ENCODE results near the gene CORO1C.

Gene CORO1C

GRCh38 chr12:108676707-108677106 lies 54.6 kb downstream of the CORO1C start:
- peaks cover 10% of the 10 kb centered on the region for H3K36me3 ChIP-seq (ENCODE audit: control insufficient read depth, insufficient read depth, low read length)
- WGBS, 2 experiments, result 88 to 97% methylated on average over 4 to 5 of the region's 5 CpGs
- H3K27ac ChIP-seq (ENCODE audit: insufficient read depth, low read depth, low read length, poor library complexity, severe bottlenecking), result no peak overlapping the region
- no peaks in the 10 kb centered on the region for H3K27me3 ChIP-seq (ENCODE audit: control insufficient read depth, insufficient read depth, low read length, poor library complexity, severe bottlenecking)
- no peaks in the 10 kb centered on the region for H3K9me3 ChIP-seq (ENCODE audit: control insufficient read depth, low read length)
- no peak overlapping the region for H3K4me3 ChIP-seq (ENCODE audit: insufficient read depth, low read depth, low read length)
- no peaks in the 10 kb centered on the region for H3K4me1 ChIP-seq (ENCODE audit: control insufficient read depth, insufficient read depth, low read length)

GRCh38 chr12:108675792-108676191 lies 55.5 kb downstream of the CORO1C start:
- no peak overlapping the region for H3K4me3 ChIP-seq (ENCODE audit: insufficient read depth, low read depth, low read length)
- WGBS, 2 experiments, result 95 to 97% methylated on average over 4 of the region's 4 CpGs
- no peaks in the 10 kb centered on the region for H3K27me3 ChIP-seq (ENCODE audit: control insufficient read depth, insufficient read depth, low read length, poor library complexity, severe bottlenecking)
- H3K9me3 ChIP-seq (ENCODE audit: control insufficient read depth, low read length), result no peaks in the 10 kb centered on the region
- no peaks in the 10 kb centered on the region for H3K4me1 ChIP-seq (ENCODE audit: control insufficient read depth, insufficient read depth, low read length)
- no peak overlapping the region for H3K27ac ChIP-seq (ENCODE audit: insufficient read depth, low read depth, low read length, poor library complexity, severe bottlenecking)
- H3K36me3 ChIP-seq (ENCODE audit: control insufficient read depth, insufficient read depth, low read length), result peaks cover 10% of the 10 kb centered on the region

GRCh38 chr12:108672054-108672453 lies 59.3 kb downstream of the CORO1C start:
- 93 to 94% methylated on average over 3 of the region's 3 CpGs for WGBS, 2 experiments
- Histone ChIP-seq H3K4me1 (ENCODE audit: control insufficient read depth, insufficient read depth, low read length) (peaks cover 2% of the 10 kb centered on the region), H3K4me3 (ENCODE audit: insufficient read depth, low read depth, low read length) (no peak overlapping the region), H3K36me3 (ENCODE audit: control insufficient read depth, insufficient read depth, low read length) (peaks cover 5% of the 10 kb centered on the region), H3K27ac (ENCODE audit: insufficient read depth, low read depth, low read length, poor library complexity, severe bottlenecking) (no peak overlapping the region), H3K27me3 (ENCODE audit: control insufficient read depth, insufficient read depth, low read length, poor library complexity, severe bottlenecking) (no peaks in the 10 kb centered on the region), H3K9me3 (ENCODE audit: control insufficient read depth, low read length) (no peaks in the 10 kb centered on the region)

GRCh38 chr12:108671110-108671509 lies 60.2 kb downstream of the CORO1C start:
- Histone ChIP-seq H3K27me3 (ENCODE audit: control insufficient read depth, insufficient read depth, low read length, poor library complexity, severe bottlenecking) (no peaks in the 10 kb centered on the region), H3K4me1 (ENCODE audit: control insufficient read depth, insufficient read depth, low read length) (peaks cover 10% of the 10 kb centered on the region), H3K4me3 (ENCODE audit: insufficient read depth, low read depth, low read length) (no peak overlapping the region), H3K36me3 (ENCODE audit: control insufficient read depth, insufficient read depth, low read length) (peaks cover 4% of the 10 kb centered on the region), H3K27ac (ENCODE audit: insufficient read depth, low read depth, low read length, poor library complexity, severe bottlenecking) (no peak overlapping the region), H3K9me3 (ENCODE audit: control insufficient read depth, low read length) (no peaks in the 10 kb centered on the region)
- 82 to 87% methylated on average over 3 of the region's 3 CpGs for WGBS, 2 experiments

GRCh38 chr12:108670066-108670631 lies 61.2 kb downstream of the CORO1C start:
- Histone ChIP-seq H3K36me3 (ENCODE audit: control insufficient read depth, insufficient read depth, low read length) (no peaks in the 10 kb centered on the region), H3K27ac (ENCODE audit: insufficient read depth, low read depth, low read length, poor library complexity, severe bottlenecking) (no peak overlapping the region), H3K27me3 (ENCODE audit: control insufficient read depth, insufficient read depth, low read length, poor library complexity, severe bottlenecking) (no peaks in the 10 kb centered on the region), H3K4me1 (ENCODE audit: control insufficient read depth, insufficient read depth, low read length) (peaks cover 15% of the 10 kb centered on the region), H3K9me3 (ENCODE audit: control insufficient read depth, low read length) (no peaks in the 10 kb centered on the region), H3K4me3 (ENCODE audit: insufficient read depth, low read depth, low read length) (no peak overlapping the region)
- WGBS, 2 experiments, result 85 to 87% methylated on average over 7 of the region's 7 CpGs

GRCh38 chr12:108668542-108668941 lies 62.8 kb downstream of the CORO1C start:
- no peaks in the 10 kb centered on the region for H3K9me3 ChIP-seq (ENCODE audit: control insufficient read depth, low read length)
- no peak overlapping the region for H3K4me3 ChIP-seq (ENCODE audit: insufficient read depth, low read depth, low read length)
- 100% methylated on average over 1 of the region's 1 CpG for WGBS, 2 experiments
- no peaks in the 10 kb centered on the region for H3K27me3 ChIP-seq (ENCODE audit: control insufficient read depth, insufficient read depth, low read length, poor library complexity, severe bottlenecking)
- H3K4me1 ChIP-seq (ENCODE audit: control insufficient read depth, insufficient read depth, low read length), result peaks cover 15% of the 10 kb centered on the region
- H3K27ac ChIP-seq (ENCODE audit: insufficient read depth, low read depth, low read length, poor library complexity, severe bottlenecking), result no peak overlapping the region
- H3K36me3 ChIP-seq (ENCODE audit: control insufficient read depth, insufficient read depth, low read length), result no peaks in the 10 kb centered on the region

- no peaks in the 10 kb centered on the region for H3K9me3 ChIP-seq (ENCODE audit: control insufficient read depth, low read length)
- H3K36me3 ChIP-seq (ENCODE audit: control insufficient read depth, insufficient read depth, low read length), result no peaks in the 10 kb centered on the region
- 93 to 94% methylated on average over 8 of the region's 8 CpGs for WGBS, 2 experiments
- H3K27ac ChIP-seq (ENCODE audit: insufficient read depth, low read depth, low read length, poor library complexity, severe bottlenecking), result no peak overlapping the region
- peaks cover 15% of the 10 kb centered on the region for H3K4me1 ChIP-seq (ENCODE audit: control insufficient read depth, insufficient read depth, low read length)
- H3K27me3 ChIP-seq (ENCODE audit: control insufficient read depth, insufficient read depth, low read length, poor library complexity, severe bottlenecking), result no peaks in the 10 kb centered on the region
- no peak overlapping the region for H3K4me3 ChIP-seq (ENCODE audit: insufficient read depth, low read depth, low read length)
These were observed 63.3 kb downstream of the CORO1C start for GRCh38 chr12:108668063-108668462.

- H3K27ac ChIP-seq (ENCODE audit: insufficient read depth, low read depth, low read length, poor library complexity, severe bottlenecking), result no peak overlapping the region
- no peaks in the 10 kb centered on the region for H3K9me3 ChIP-seq (ENCODE audit: control insufficient read depth, low read length)
- no peak overlapping the region for H3K4me3 ChIP-seq (ENCODE audit: insufficient read depth, low read depth, low read length)
- no peaks in the 10 kb centered on the region for H3K27me3 ChIP-seq (ENCODE audit: control insufficient read depth, insufficient read depth, low read length, poor library complexity, severe bottlenecking)
- peaks cover 15% of the 10 kb centered on the region for H3K4me1 ChIP-seq (ENCODE audit: control insufficient read depth, insufficient read depth, low read length)
- 82 to 93% methylated on average over 2 of the region's 2 CpGs for WGBS, 2 experiments
- H3K36me3 ChIP-seq (ENCODE audit: control insufficient read depth, insufficient read depth, low read length), result no peaks in the 10 kb centered on the region
These were observed 64.0 kb downstream of the CORO1C start for GRCh38 chr12:108667349-108667748.

GRCh38 chr12:108666401-108666881 lies 64.9 kb downstream of the CORO1C start:
- H3K27me3 ChIP-seq (ENCODE audit: control insufficient read depth, insufficient read depth, low read length, poor library complexity, severe bottlenecking), result no peaks in the 10 kb centered on the region
- peaks cover 15% of the 10 kb centered on the region for H3K4me1 ChIP-seq (ENCODE audit: control insufficient read depth, insufficient read depth, low read length)
- 82 to 89% methylated on average over 3 of the region's 3 CpGs for WGBS, 2 experiments
- H3K9me3 ChIP-seq (ENCODE audit: control insufficient read depth, low read length), result no peaks in the 10 kb centered on the region
- peak overlapping the region; percentile 11 for H3K27ac ChIP-seq (ENCODE audit: insufficient read depth, low read depth, low read length, poor library complexity, severe bottlenecking)
- H3K4me3 ChIP-seq (ENCODE audit: insufficient read depth, low read depth, low read length), result no peak overlapping the region
- no peaks in the 10 kb centered on the region for H3K36me3 ChIP-seq (ENCODE audit: control insufficient read depth, insufficient read depth, low read length)

GRCh38 chr12:108665608-108666202 lies 65.6 kb downstream of the CORO1C start:
- Histone ChIP-seq H3K27me3 (ENCODE audit: control insufficient read depth, insufficient read depth, low read length, poor library complexity, severe bottlenecking) (no peaks in the 10 kb centered on the region), H3K4me1 (ENCODE audit: control insufficient read depth, insufficient read depth, low read length) (peaks cover 15% of the 10 kb centered on the region), H3K4me3 (ENCODE audit: insufficient read depth, low read depth, low read length) (no peak overlapping the region), H3K9me3 (ENCODE audit: control insufficient read depth, low read length) (no peaks in the 10 kb centered on the region), H3K27ac (ENCODE audit: insufficient read depth, low read depth, low read length, poor library complexity, severe bottlenecking) (no peak overlapping the region), H3K36me3 (ENCODE audit: control insufficient read depth, insufficient read depth, low read length) (no peaks in the 10 kb centered on the region)
- 94 to 95% methylated on average over 6 of the region's 6 CpGs for WGBS, 2 experiments

Measured in ectodermal cell (in vitro differentiated cells).